ENCODE results near the gene RNU6-7. TPM values are rescaled to one million over a fixed set of nuclear protein-coding genes. Genes with fewer than 3 reads are reported as not detected.

The RNU6-7 gene
- total RNA-seq, 2 donors from 2014 or later = not detected

DNA sequence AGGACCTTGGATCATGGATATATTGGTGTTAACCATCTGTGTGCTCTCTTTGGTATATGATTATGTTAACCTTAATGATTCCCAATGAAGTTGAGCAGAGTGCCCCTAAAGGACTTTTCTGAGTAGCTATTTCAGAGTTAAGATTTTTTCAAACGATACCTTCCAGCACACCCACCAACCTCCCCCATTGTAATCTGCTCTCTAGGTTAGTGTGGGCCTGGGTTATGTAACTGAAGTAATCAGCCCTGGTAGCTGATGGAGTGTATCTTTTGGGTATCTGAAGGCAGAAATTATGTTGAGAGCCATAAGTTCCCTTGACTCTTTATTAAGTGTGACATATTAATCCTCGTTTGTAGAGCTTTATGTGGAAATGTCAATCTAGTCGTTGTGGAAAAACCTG, 48.8 kb downstream of the RNU6-7 start:
- intact Hi-C loops (cut with DNase I) = loop anchor here (2.0 to 5.0 kb wide), 4 partner anchors 176 to 738 kb away; no protein-coding TSS in a partner anchor
- TF ChIP-seq POLR2AphosphoS5 (IDR thresholded peaks at IDR 0.05) (no peak), POLR2A (IDR thresholded peaks at IDR 0.05) (no peak)
- TF ChIP-seq, protein P1, sequence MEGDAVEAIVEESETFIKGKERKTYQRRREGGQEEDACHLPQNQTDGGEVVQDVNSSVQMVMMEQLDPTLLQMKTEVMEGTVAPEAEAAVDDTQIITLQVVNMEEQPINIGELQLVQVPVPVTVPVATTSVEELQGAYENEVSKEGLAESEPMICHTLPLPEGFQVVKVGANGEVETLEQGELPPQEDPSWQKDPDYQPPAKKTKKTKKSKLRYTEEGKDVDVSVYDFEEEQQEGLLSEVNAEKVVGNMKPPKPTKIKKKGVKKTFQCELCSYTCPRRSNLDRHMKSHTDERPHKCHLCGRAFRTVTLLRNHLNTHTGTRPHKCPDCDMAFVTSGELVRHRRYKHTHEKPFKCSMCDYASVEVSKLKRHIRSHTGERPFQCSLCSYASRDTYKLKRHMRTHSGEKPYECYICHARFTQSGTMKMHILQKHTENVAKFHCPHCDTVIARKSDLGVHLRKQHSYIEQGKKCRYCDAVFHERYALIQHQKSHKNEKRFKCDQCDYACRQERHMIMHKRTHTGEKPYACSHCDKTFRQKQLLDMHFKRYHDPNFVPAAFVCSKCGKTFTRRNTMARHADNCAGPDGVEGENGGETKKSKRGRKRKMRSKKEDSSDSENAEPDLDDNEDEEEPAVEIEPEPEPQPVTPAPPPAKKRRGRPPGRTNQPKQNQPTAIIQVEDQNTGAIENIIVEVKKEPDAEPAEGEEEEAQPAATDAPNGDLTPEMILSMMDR (IDR thresholded peaks at IDR 0.05) = no peak
- DNase-seq (ENCODE audit: low spot score) = no peak
- no peaks in the 10 kb centered on the region for H3K36me3 ChIP-seq
- WGBS = 81% methylated on average over 3 of the region's 3 CpGs
- no peak overlapping the region for H3K4me3 ChIP-seq
- H3K4me1 ChIP-seq (replicated peaks) = no peaks in the 10 kb centered on the region
- no peaks in the 10 kb centered on the region for H3K27me3 ChIP-seq (replicated peaks; ENCODE audit: insufficient read depth)
- no peaks in the 10 kb centered on the region for H3K9me3 ChIP-seq
- H3K27ac ChIP-seq = no peak overlapping the region

DNA sequence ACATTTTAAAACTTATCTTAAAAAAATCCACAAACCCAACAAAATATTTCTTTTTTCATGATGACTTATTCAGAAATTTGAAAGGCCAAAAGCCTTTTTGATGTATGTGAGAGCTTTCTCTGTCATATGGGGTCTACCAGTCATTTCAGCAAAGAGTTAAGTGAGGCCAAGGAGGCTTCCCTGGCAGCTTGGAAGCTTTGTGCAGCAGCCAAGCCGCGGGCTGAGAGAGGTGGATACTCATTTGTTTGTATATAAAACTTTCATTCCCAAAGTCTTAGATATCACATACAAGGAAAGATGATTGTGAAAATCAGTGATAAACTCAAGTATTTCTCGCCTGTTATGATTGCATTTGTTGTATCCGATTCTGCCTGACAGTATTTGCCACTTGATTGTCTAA, 49.7 kb downstream of the RNU6-7 start:
- Histone ChIP-seq H3K4me3 (no peak overlapping the region), H3K27ac (no peak overlapping the region), H3K27me3 (replicated peaks; ENCODE audit: insufficient read depth) (no peaks in the 10 kb centered on the region), H3K9me3 (no peaks in the 10 kb centered on the region), H3K4me1 (replicated peaks) (no peaks in the 10 kb centered on the region), H3K36me3 (no peaks in the 10 kb centered on the region)
- WGBS = 40% methylated on average over 4 of the region's 4 CpGs
- intact Hi-C loops (cut with DNase I) = loop anchor here (2.0 to 5.0 kb wide), 4 partner anchors 177 to 739 kb away; no protein-coding TSS in a partner anchor
- no peak for TF ChIP-seq POLR2A (IDR thresholded peaks at IDR 0.05)
- TF ChIP-seq, protein P1 (IDR thresholded peaks at IDR 0.05) = no peak
- no peak for TF ChIP-seq POLR2AphosphoS5 (IDR thresholded peaks at IDR 0.05)
- DNase-seq (ENCODE audit: low spot score) = no peak

Small RNA genes lying within 50 kb of the gene (small RNA-seq; reads per million reads assigned to genes)
- gene RNU6-7 = 0 reads per million in 2 donors
- 0.10 to 0.19 reads per million in 2 donors for gene RNU6-8

Other genes starting within 250 kb of the RNU6-7 start
- 100 to 1,000 TPM in 1 of 2 donors, 10 to 100 TPM in 1; 83.3 to 112 TPM for gene ARHGAP5, start 124.7 kb upstream of the RNU6-7 start, total RNA-seq
- gene RNU6-8, start 1.2 kb downstream of the RNU6-7 start, total RNA-seq = not detected
- gene AKAP6, start 127.3 kb downstream of the RNU6-7 start, total RNA-seq = 1 to 10 TPM; 3.6 to 9.9 TPM

Data from prostate gland (tissue), 2 donors.